ENCODE measurements around the gene GRIFIN. TPM values are rescaled to one million over a fixed set of nuclear protein-coding genes. Genes with fewer than 3 reads are reported as not detected.

GRIFIN gene
- total RNA-seq, 2 experiments from 2014 or later, result not detected

DNA sequence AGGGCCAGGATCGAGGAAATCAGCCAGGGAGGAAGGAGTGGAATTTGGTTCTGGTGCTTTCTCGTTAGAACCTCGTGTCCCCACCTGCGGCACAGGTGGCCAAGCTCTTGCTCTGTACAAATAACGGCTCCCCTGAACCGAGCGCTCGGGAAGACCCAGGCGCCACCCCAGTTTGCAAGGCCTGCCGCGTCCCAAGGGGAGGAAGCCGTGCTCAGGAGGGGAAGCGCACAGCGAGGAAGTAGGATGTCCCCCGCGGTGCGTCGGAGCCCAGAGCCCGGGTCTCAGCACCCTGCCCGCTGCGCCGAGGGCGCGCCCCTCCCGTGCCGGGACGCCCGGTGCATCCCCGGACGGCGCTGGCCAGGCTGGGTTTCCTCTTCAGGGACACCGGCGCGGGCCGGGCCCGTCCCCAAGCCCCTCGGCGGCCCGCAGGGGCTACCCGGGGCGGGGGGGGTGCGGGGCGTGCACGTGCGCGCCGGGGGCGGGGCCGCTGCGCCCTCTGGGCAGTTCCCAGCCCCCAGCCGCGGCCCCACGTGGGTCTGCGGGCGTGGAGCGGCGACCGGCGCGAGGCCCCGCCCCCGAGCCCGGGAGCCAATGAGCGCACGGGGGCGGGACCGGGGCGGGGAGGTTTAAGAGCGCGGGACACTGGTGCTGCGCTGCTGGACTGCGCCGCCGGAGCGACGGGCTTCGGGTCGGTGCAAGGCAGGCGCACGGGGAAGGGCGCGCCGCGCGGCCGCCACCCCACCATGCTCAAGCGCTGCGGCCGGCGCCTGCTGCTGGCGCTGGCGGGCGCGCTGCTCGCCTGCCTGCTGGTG lies 43.1 kb upstream of the GRIFIN start, which contains the start of gene LFNG:
TSS of gene LFNG (plus strand) at position 656 of the 812 bp plus-strand sequence. CDS start at position 744, 88 bp downstream.
- intact Hi-C loops (cut with micrococcal nuclease), result no loop called here
- Mint-ChIP-seq H3K27ac (peak within 1 kb of the TSS; percentile 82), H3K9me3 (no peaks in the 10 kb centered on the region), H3K4me3 (peak within 1 kb of the TSS; percentile 94), H3K36me3 (ENCODE audit: low read depth) (no peaks in the 10 kb centered on the region), H3K4me1 (ENCODE audit: low read depth) (peaks cover 38% of the 10 kb centered on the region), H3K27me3 (ENCODE audit: low read depth) (no peaks in the 10 kb centered on the region)
- peak; percentile 77 for DNase-seq
- CTCF ChIA-PET, result interaction anchor here (1.1 kb wide), 1 partner anchor 11 kb away, joined by 4 read pairs; no protein-coding TSS in a partner anchor

DNA sequence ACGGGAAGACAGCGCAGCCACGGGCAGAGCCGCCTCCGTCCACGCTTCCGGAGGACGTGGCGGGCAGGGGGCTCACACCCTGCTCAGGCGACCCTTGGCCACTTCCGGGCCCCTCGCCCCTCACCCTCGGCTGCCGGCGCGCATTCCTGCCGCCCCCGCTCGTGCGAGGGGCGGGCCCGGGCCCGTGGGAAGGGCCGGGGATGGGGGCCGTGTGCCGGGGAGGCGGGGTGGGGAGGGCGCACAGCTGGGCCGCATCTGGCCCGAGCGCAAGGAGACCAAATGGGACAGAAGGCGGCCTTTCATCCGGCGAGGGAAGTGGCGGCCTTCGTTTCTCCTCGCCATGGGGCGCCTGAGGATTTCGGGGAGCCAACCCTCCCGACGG lies 42.5 kb upstream of the GRIFIN start:
- H3K4me3 Mint-ChIP-seq, result peak overlapping the region; percentile 53
- H3K27ac Mint-ChIP-seq, result no peak overlapping the region
- peaks cover 38% of the 10 kb centered on the region for H3K4me1 Mint-ChIP-seq (ENCODE audit: low read depth)
- no peak for DNase-seq
- intact Hi-C loops (cut with micrococcal nuclease), result no loop called here
- no peaks in the 10 kb centered on the region for H3K36me3 Mint-ChIP-seq (ENCODE audit: low read depth)
- H3K9me3 Mint-ChIP-seq, result no peaks in the 10 kb centered on the region
- CTCF ChIA-PET, result no interaction called here
- no peaks in the 10 kb centered on the region for H3K27me3 Mint-ChIP-seq (ENCODE audit: low read depth)

DNA sequence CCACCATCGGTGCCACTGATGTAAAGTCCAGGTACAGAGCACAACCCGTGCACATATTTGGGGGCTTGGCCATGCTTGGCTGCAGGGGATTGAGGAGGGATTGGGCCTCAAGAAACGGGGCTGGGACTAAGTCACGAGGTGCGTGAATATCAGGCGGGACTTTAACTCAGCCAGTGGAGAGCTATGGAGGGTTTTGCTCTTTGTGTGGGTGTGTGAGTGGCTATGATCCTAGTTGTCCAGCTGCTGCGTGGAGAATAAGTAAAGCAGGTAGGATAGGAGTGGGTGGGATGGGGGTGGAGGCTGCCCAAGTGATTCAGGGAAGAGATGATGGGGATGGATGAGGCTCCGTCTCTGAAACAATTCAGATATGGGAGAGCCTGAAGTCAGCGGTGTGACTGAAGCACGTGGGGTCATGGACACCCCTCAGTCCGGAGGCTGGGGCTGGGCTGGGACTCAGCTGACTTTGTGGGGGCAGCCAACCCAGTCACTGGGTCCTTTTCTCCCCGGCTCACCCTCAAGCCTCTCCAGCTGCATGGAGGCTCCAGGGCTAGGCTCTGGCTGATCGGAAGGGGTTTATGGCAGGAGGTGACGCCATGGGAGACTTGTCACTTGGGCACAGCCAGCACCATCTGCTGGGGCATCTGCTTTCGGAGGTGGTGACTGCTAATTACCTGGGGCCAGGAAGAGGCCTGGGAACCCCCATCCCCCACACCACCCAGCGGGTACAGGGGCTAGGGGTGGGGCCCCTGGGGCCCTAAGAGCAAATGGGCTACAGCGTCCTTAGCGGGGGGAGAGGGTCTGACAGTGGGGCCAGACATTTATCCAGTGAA lies 41.7 kb upstream of the GRIFIN start:
- Mint-ChIP-seq H3K4me3 (peak overlapping the region; percentile 49), H3K27me3 (ENCODE audit: low read depth) (no peaks in the 10 kb centered on the region), H3K9me3 (no peaks in the 10 kb centered on the region), H3K36me3 (ENCODE audit: low read depth) (no peaks in the 10 kb centered on the region), H3K4me1 (ENCODE audit: low read depth) (peaks cover 37% of the 10 kb centered on the region), H3K27ac (no peak overlapping the region)
- CTCF ChIA-PET, result no interaction called here
- DNase-seq, result no peak
- intact Hi-C loops (cut with micrococcal nuclease), result no loop called here

DNA sequence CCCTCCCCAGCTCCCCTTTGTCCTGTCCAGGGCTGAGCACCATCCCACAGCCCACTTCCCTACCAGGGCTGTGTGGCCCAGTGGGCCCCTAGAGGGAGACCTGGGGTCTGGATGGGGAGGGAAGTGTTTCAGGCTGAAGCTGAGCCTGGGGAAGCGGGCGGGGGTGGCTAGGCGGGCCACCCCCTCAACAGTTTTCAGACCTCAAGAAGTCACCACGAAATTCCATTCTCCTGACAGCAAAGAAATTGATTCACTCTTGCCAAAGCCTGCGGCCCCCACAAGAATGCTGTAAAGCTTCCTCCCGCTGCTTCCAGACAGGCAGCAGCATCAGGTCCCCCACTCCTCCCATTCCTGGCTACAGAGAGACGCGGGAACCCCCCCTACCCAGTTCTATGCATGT lies 40.8 kb upstream of the GRIFIN start:
- no peaks in the 10 kb centered on the region for H3K36me3 Mint-ChIP-seq (ENCODE audit: low read depth)
- H3K4me1 Mint-ChIP-seq (ENCODE audit: low read depth), result peaks cover 38% of the 10 kb centered on the region
- H3K27me3 Mint-ChIP-seq (ENCODE audit: low read depth), result no peaks in the 10 kb centered on the region
- intact Hi-C loops (cut with micrococcal nuclease), result no loop called here
- CTCF ChIA-PET, result no interaction called here
- no peaks in the 10 kb centered on the region for H3K9me3 Mint-ChIP-seq
- no peak overlapping the region for H3K27ac Mint-ChIP-seq
- DNase-seq, result no peak
- H3K4me3 Mint-ChIP-seq, result no peak overlapping the region

DNA sequence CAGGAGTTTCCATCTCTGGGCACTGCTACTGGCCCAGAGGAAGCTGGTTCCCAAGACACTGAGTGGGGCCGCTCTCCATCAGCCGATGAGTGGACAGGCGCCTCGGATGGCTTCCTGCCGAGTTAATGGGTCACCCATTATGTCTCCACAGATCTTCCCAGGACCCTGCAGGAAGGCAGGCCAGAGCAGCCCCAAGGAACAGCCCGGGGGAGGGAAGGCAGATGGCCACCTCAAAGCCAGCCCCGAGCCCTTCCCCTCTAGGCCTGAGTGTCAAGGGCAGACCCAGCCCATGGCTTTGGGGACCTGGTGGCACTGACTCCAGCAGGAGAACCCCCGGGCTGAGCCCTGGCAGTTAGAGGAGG lies 40.0 kb upstream of the GRIFIN start:
- intact Hi-C loops (cut with micrococcal nuclease), result no loop called here
- CTCF ChIA-PET, result no interaction called here
- Mint-ChIP-seq H3K9me3 (no peaks in the 10 kb centered on the region), H3K27ac (no peak overlapping the region), H3K4me3 (no peak overlapping the region), H3K36me3 (ENCODE audit: low read depth) (no peaks in the 10 kb centered on the region), H3K27me3 (ENCODE audit: low read depth) (no peaks in the 10 kb centered on the region), H3K4me1 (ENCODE audit: low read depth) (peaks cover 41% of the 10 kb centered on the region)
- DNase-seq, result no peak

DNA sequence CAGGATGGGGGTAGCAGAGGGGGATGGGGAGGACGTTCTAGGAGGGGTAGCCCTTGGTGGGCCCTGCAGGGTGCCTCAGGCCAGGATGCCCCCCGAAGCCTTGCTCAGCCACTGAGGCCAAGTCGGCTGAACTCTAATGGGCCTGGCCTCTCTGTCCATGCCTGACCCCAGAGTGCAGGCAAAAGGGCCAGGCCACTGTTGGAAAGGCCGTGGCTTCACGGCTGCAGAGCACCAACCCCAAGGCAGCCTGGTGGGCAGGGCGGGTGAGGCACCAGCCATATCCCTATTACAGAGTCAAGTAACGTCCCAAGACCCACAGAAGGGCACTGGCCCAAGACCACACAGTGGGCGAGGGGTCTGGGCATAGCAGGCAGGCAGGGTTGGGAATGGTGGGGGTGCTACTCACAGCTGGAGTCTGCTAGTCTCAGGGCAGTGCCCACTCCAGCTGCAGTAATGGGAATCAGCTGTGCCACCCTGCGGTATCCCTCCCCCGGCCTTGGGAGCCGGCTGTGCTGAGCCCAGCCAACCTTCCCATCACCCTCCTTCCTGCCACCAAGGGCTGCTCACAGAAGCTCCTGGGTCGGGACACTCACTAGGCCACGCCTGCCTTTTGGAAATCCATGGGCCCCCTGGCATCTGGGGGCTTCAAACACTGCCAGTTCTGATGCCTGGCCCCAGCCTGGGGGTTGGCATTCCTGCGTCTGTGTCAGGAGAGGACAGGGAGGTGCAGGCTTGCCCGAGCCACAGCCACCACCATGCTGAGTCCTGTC lies 39.4 kb upstream of the GRIFIN start:
- Mint-ChIP-seq H3K4me1 (ENCODE audit: low read depth) (peaks cover 43% of the 10 kb centered on the region), H3K4me3 (no peak overlapping the region), H3K27ac (no peak overlapping the region), H3K27me3 (ENCODE audit: low read depth) (no peaks in the 10 kb centered on the region), H3K9me3 (no peaks in the 10 kb centered on the region), H3K36me3 (ENCODE audit: low read depth) (no peaks in the 10 kb centered on the region)
- CTCF ChIA-PET, result interaction anchor here (0.5 kb wide), 1 partner anchor 63 kb away, joined by 3 read pairs; no protein-coding TSS in a partner anchor
- no peak for DNase-seq
- intact Hi-C loops (cut with micrococcal nuclease), result no loop called here

DNA sequence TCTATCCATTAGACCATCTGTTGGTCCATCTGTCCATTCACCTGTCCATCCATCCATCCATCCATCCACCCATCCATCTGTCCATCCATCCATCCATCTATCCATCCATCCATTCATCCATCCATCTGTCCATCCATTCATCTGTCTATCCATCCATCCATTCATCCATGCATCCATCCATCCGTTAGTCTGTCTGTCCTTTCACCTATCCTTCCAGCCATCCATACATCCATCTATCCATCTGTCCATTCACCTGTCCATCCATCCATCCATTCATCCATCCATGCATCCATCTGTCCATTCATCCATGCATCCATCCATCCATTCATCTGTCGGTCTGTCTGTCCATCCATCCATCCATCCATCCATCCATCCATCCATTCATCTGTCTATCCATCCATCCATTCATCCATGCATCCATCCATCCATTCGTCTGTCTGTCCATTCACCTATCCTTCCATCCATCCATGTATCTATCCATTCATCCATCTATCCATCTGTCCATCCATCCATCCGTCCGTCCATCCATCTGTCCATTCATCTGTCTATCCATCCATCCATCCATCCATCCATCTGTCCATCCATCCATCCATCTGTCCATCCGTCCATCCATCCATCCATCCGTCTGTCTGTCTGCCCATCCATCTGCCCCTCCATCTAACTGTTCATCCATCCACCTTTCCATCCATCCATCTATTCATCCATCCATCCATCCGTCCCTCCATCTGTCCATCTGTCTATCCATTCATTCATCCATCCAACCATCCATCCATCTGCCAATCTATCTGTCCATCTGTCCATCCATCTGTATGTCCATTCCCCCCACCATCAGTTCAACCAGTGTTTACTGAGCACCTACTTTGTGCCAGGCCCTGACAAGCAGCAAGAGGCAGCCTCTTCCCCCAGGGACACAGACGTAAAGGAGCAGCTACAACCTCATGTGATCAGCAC lies 38.5 kb upstream of the GRIFIN start:
- Mint-ChIP-seq H3K27me3 (ENCODE audit: low read depth) (no peaks in the 10 kb centered on the region), H3K9me3 (no peaks in the 10 kb centered on the region), H3K36me3 (ENCODE audit: low read depth) (no peaks in the 10 kb centered on the region), H3K27ac (no peak overlapping the region), H3K4me1 (ENCODE audit: low read depth) (peaks cover 48% of the 10 kb centered on the region), H3K4me3 (no peak overlapping the region)
- intact Hi-C loops (cut with micrococcal nuclease), result loop anchor here (5.0 kb wide), 2 partner anchors 203 to 1057 kb away; partner anchors contain the start of gene MICALL2
- no peak for DNase-seq
- CTCF ChIA-PET, result interaction anchor here (0.5 kb wide), 1 partner anchor 62 kb away, joined by 3 read pairs; no protein-coding TSS in a partner anchor

DNA sequence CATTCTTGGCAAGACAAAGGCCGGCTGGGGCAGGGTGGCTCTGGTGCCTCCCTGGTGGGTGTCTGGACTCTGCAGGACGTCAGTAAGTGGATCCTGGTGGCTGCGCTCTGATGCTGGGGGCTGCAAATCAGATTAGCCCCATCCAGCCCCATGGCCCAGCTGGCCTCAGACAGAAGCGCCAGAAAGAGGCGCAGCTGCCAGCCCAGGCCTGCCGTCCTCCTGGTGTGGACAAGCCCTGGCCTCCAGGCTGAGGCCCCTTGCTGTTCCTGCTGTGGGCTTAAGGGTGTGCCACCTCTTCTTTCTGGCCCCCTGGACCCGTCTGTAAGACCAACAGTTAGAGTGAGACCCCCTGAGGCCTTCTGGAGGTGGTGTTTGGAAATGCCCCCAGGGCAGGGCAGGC lies 37.5 kb upstream of the GRIFIN start:
- CTCF ChIA-PET, result no interaction called here
- Mint-ChIP-seq H3K36me3 (ENCODE audit: low read depth) (no peaks in the 10 kb centered on the region), H3K4me1 (ENCODE audit: low read depth) (peaks cover 58% of the 10 kb centered on the region), H3K9me3 (no peaks in the 10 kb centered on the region), H3K4me3 (no peak overlapping the region), H3K27me3 (ENCODE audit: low read depth) (no peaks in the 10 kb centered on the region), H3K27ac (no peak overlapping the region)
- intact Hi-C loops (cut with micrococcal nuclease), result loop anchor here (5.0 kb wide), 2 partner anchors 204 to 1056 kb away; partner anchors contain the start of gene MICALL2
- DNase-seq, result no peak

DNA sequence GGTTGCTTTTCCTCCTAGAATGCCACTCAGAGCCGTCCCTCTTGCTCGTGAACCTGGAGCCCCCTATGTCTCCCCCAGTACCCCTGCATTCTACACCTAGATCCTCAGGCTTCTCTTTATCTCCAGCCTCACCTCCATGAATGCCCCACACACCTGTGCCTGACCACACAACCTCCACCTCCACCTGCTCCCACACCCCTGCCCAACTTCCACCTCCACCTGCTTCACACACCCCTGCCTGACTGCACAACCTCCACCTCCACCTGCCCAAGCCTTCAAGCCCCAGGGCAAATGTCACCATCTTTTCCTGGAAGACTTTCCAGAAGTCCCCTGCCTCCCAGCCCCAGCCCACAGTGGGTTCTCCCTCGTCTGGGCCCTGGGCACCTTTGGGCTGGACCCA lies 36.5 kb upstream of the GRIFIN start:
- Mint-ChIP-seq H3K4me3 (no peak overlapping the region), H3K36me3 (ENCODE audit: low read depth) (no peaks in the 10 kb centered on the region), H3K27ac (peak overlapping the region; percentile 90), H3K27me3 (ENCODE audit: low read depth) (no peaks in the 10 kb centered on the region), H3K4me1 (ENCODE audit: low read depth) (peaks cover 59% of the 10 kb centered on the region), H3K9me3 (no peaks in the 10 kb centered on the region)
- DNase-seq, result no peak
- CTCF ChIA-PET, result no interaction called here
- intact Hi-C loops (cut with micrococcal nuclease), result loop anchor here (1.0 to 5.0 kb wide), 4 partner anchors 10 to 1055 kb away; partner anchors contain the start of gene MICALL2

DNA sequence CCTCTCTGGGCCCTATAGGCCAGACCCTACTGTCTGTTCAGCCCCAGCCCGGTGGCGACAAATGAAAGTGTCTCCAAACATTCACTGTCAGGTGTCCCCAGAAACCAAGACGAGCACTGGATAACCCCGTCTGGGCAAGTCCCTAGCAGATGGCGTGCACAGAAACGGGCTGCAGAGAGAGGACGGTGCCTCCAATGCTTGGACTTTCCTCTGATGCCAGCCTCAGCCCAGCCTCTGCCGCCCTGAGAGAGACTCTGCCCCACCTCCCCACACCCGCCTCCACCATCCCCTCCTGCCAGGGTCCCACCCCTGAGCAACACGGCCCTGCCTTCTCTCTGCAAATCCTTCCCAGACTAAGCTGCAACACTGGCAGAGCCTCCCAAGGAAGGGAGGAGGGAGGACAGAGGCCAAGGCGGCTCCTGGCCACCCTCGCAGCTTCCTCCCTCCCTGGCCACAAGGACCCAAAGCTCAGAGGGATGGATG lies 36.0 kb upstream of the GRIFIN start:
- H3K9me3 Mint-ChIP-seq, result no peaks in the 10 kb centered on the region
- DNase-seq, result peak; percentile 71
- H3K27ac Mint-ChIP-seq, result peak overlapping the region; percentile 90
- no peaks in the 10 kb centered on the region for H3K27me3 Mint-ChIP-seq (ENCODE audit: low read depth)
- intact Hi-C loops (cut with micrococcal nuclease), result loop anchor here (1.0 to 5.0 kb wide), 4 partner anchors 10 to 1055 kb away; partner anchors contain the start of gene MICALL2
- CTCF ChIA-PET, result no interaction called here
- H3K36me3 Mint-ChIP-seq (ENCODE audit: low read depth), result no peaks in the 10 kb centered on the region
- H3K4me3 Mint-ChIP-seq, result peak overlapping the region; percentile 71
- peaks cover 57% of the 10 kb centered on the region for H3K4me1 Mint-ChIP-seq (ENCODE audit: low read depth)

DNA sequence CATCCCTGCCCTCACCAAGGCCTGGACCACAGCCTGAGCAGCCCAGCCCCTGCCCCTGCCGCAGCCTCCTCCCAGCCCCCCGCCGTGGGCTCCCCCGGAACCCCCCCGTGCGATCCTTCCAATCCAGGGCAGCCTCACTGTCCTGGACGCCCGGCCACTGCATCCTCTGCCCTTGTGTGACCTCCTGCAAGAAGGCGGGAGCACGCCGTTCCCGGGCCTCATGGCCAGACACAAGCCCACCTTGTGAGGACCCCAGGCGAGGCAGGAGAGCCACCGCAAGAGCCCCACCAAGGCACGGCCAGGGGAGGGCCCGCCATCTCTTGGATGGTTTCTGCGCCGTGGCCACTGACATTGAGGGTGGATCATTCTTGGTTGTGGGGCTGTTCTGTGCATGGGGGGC lies 35.6 kb upstream of the GRIFIN start:
- peak overlapping the region; percentile 90 for H3K27ac Mint-ChIP-seq
- CTCF ChIA-PET, result interaction anchor here (1.1 kb wide), 1 partner anchor 9 kb away, joined by 3 read pairs; no protein-coding TSS in a partner anchor
- peak overlapping the region; percentile 71 for H3K4me3 Mint-ChIP-seq
- intact Hi-C loops (cut with micrococcal nuclease), result loop anchor here (1.0 to 5.0 kb wide), 4 partner anchors 11 to 1054 kb away; partner anchors contain the start of gene MICALL2
- peaks cover 55% of the 10 kb centered on the region for H3K4me1 Mint-ChIP-seq (ENCODE audit: low read depth)
- DNase-seq, result no peak
- H3K27me3 Mint-ChIP-seq (ENCODE audit: low read depth), result no peaks in the 10 kb centered on the region
- no peaks in the 10 kb centered on the region for H3K36me3 Mint-ChIP-seq (ENCODE audit: low read depth)
- no peaks in the 10 kb centered on the region for H3K9me3 Mint-ChIP-seq
